ENCODE data around the gene TOB2.
"Not testable (repeated sequence)": the region's sequence is repeated elsewhere in the genome, so short reads cannot be mapped to it uniquely, and the experiment has no call there.

Gene TOB2

DNA sequence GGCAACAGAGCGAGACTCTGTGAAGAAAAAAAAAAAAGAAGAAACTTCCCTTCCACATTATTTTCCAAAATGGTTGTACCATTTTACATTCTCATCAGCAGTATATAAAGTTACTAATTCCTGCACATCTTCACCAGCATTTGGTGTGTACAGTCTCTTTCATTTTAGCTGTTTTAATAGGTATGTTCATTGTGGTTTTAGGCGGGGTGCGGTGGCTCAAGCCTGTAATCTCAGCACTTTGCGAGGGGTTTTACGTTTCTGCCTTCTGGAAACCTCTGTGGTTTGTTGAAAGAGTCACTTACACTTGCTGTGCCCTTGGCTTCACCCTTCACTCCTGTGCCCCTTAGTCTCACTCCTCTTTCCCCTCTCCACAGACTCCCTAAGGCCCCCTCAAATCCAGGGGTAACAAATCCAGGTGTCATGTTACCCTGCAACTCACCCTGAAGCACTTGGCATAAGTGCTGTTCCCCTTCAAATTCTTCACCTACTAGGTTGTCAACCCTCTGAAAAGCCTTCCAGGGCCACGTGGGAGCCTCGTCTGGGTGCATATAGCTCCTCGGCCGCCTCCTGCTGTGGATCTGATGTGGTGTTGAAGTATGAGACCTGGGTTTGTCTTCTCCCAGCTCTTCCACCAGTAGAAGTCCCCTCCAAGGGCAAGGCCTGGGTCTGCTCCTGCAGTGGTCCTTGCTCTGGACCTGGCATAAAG lies 20.8 kb downstream of the TOB2 start:
- no peak for FAIRE-seq

DNA sequence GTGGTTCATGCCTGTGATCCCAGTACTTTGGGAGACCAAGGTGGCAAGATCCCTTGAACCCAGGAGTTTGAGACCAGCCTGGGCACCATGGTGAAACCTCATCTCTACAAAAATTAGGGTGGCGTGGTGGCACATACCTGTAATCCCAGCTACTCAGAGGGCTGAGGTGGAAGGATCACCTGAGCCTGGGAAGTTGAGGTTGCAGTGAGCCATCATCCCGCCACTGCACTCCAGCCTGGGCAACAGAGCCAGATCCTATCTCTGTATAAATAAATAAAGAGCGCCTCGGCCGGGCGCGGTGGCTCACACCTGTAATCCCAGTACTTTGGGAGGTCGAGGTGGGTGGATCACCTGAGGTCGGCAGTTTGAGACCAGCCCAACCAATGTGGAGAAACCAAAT lies 27.9 kb downstream of the TOB2 start:
- FAIRE-seq = no peak

- no peak for FAIRE-seq
Measured at GRCh38 chr22:41417622-41418390, 28.8 kb downstream of the TOB2 start.

DNA sequence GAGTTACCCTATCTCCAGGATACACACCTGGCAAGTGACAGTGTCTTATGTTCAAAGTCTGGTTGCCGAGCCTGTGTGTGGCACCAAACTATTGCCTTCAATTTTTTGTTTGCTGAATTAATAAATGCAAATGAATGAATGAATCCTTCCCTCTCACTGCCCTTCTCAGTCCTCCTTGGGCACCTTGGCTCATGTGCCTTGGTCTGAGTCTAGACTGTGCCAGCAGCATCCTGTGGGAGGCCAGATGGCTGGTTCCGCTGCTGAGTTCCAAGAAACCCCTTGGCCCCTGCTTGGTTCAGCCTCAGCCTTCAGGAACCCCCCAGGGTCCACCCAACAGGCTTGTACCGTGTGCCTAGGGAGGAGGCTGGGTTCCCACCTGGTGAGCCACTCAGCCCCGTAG lies 31.0 kb downstream of the TOB2 start:
- FAIRE-seq = no peak

- no peak for FAIRE-seq
Measured at GRCh38 chr22:41411021-41411851, 35.4 kb downstream of the TOB2 start.

GRCh38 chr22:41410311-41410751 lies 36.3 kb downstream of the TOB2 start:
- FAIRE-seq = no peak

DNA sequence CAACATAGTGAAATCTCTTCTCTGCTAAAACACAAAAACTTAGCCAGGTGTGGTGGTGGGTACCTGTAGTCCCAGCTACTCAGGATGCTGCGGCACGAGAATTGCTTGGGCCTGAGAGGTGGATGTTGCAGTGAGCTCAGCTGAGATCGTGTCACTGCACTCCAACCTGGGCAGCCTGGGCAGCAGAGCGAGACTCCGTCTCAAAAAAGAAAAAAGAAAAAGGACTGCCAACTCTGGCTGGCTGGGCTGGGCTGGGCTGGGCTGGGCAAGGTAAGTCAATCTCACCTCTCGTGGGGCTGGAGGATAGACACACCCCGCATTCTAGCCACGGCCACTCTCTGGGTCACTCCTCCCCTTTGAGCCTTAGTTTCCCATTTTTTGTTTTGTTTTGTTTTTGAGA lies 37.9 kb downstream of the TOB2 start:
- FAIRE-seq = no peak

DNA sequence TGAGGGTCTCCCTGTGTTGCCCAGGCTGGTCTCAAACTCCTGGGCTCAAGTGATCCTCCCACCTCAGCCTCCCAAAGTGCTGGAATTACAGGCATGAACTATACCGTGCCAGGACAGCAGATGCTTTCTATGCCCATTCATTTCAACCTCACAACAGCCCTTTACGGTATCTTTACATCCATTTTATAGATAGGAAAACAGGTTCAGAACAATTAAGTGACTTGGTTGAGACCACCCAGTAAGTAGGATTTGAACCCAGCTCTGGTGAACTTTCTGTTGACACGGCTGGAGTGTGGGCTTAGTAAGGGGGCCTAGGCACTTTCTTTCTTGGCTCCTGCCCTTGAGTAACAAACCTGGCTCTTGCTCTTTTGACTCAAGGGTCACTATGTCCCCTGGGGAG lies 39.2 kb downstream of the TOB2 start:
- no peak for FAIRE-seq

DNA sequence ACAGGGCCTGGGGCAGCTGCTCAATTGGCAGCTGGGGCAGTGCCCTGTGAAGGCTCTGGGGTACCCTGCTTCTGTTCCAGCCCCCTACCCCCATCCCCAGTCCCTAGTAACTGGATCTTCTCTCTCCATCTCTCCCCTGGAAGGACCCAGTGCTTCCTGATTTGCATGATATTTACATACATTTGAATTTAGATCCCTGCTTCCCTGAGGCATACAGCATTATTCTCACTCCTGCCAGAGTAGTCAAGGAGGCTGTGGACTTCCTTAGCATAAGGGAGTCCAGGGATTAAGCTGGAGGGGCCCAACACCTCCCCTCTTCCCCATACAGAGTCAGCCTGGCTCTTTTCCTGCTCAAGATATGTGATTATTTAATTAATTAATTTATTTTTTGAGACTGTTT lies 40.2 kb downstream of the TOB2 start:
- no peak for FAIRE-seq

DNA sequence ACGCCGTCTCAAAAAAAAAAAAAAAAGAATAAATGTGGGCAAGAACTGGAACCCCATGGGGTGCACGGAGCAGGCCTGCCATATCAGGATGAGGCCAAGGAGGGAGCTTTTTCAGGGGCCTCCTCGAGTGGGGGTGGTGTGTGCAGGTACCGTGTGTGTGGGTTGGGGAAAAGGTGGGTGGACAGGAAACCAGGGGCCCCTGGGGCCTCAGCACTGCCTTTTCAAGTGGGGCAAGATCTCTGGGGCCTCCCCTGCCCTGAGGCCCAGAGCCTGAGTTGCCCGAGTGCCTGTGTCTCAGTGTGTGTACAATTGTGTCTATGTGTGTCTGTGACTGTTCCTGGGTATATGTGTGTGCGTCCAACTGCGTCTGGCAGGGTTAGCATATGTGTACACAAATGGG lies 41.0 kb downstream of the TOB2 start:
- no peak for FAIRE-seq

DNA sequence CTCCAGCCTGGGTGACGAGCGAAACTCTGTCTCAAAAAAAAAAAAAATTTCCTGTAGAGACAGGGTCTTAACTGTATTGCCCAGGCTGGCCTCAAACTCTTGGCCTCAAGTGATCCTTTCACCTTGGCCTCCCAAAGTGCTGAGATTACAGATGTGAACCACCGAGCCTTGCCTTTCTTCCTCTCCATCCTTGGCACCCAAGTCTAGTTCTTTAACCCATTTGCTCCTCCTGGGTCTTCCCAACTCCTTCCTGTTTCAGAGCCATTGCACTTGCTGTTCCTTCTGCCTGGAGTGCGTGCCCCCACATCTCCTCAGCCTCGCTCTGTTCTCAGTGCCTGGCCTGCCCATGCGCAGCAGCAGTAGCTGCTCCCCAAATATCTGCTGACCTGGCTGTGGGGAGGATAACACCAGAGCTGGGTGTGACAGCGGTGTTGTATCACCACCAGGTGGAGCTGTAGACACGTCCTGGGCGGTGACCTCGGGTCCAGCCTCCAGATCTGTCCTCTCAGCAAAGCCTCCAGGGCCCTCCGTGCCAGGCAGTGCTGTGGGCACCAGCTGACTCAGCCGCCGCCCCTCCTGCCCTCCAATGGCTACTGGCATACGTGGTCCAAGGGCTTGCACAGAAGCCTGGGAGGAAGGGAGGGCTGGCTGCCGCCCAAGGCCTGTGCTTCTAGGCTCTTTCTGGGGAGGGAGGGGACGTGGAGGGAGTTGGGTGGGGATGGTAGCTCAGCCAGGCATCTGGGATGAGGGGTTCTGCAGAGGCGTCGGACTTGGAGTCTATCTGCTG lies 42.9 kb downstream of the TOB2 start:
- FAIRE-seq = no peak

DNA sequence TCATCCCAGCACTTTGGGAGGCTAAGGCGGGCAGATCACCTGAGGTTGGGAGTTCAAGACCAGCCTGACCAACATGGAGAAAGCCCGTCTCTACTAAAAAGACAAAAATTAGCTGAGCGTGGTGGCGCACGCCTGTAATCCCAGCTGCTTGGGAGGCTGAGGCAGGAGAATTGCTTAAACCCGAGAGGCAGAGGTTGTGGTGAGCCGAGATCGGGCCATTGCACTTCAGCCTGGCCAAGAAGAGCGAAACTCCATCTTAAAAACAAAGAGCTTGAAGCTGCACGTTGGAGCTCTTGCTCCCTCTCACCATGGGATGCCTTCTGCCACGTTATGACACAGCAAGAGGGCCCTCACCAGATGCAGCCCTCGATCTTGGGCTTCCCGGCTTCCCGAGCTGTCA lies 43.8 kb downstream of the TOB2 start:
- not testable (repeated sequence) for FAIRE-seq

- FAIRE-seq = no peak
Measured at GRCh38 chr22:41401781-41402648, 44.6 kb downstream of the TOB2 start.

GRCh38 chr22:41398921-41399320 lies 47.7 kb downstream of the TOB2 start:
- no peak for FAIRE-seq

DNA sequence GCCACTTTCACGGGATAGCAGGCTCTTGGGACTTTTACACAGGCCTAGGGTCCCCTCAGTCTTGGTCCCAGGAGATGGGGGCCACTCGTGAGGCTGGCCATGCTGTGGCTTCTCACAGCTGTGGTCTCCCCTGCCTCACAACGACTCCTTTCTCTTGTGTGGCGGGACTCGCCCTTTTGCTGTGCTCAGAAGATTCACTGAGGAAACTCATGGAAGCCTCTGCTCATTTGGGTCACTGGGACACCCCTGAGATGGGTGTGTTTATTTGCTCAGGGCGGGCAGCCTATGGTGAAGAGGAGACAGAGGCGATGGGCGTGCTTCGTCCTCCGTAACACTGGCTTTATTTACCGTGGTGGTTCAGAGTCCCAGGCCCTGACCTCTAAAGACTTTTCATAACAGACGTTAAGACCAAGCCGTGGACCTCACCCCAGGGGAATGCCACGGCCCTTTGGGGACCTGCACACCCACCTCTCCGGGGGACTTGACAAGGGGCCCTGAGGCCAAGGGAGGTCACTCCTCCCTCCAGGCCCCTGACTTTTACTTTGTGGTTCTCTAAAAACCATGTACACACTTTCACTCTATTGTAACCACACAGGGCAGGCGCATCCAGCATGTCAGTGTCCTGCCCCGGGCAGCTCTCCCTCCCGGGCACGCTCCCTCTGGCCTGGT lies 49.3 kb downstream of the TOB2 start:
- no peak for FAIRE-seq

DNA sequence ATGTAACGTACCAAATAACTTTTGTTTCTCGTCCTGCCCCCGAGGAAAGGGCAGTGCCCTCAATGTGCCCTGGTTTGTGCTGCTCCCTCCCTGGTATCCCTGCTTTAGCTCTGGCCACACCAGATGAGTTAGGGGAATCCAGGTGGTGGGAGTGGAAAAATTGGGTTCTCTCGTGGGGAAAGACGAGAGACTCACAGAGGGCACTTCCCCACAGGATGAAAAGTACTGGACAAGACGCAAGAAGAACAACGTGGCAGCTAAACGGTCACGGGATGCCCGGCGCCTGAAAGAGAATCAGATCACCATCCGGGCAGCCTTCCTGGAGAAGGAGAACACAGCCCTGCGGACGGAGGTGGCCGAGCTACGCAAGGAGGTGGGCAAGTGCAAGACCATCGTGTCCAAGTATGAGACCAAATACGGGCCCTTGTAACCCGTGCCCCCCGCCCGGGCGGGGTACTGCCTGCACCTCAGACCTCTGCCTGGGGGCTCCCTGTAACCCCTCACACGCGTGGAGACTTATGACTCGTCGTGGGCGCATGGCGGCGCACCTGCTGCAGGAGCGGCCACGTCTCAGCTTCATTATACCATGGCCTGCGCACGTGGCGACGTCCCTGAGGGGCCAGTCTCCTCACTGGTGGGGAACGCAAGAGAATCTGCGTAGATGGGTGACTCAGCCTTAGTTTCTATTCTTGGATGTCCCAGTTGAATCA lies 50.9 kb downstream of the TOB2 start:
- no peak for FAIRE-seq

DNA sequence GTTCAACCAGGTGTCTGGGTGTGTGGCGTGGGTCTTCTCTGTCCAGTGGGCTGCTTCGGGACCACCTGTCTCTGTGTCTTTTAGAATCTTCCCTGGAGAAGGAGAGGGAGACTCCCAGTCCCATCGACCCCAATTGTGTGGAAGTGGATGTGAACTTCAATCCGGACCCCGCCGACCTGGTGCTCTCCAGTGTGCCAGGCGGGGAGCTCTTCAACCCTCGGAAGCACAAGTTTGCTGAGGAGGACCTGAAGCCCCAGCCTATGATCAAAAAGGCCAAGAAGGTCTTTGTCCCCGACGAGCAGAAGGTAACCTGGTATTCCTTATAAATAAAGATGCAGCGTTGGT lies 52.6 kb downstream of the TOB2 start:
- FAIRE-seq = no peak

DNA sequence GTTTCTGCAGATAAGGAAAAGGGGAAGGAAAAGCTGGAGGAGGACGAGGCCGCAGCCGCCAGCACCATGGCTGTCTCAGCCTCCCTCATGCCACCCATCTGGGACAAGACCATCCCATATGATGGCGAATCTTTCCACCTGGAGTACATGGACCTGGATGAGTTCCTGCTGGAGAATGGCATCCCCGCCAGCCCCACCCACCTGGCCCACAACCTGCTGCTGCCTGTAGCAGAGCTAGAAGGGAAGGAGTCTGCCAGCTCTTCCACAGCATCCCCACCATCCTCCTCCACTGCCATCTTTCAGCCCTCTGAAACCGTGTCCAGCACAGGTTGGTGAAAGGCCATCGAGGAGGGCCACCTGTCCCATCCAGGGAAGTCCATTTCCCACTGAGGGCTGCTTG lies 59.3 kb downstream of the TOB2 start:
- no peak for FAIRE-seq

- no peak for FAIRE-seq
Measured at GRCh38 chr22:41384128-41384527, 62.5 kb downstream of the TOB2 start.
